ENCODE data around the gene AK4.
"Not testable (repeated sequence)": the region's sequence is repeated elsewhere in the genome, so short reads cannot be mapped to it uniquely, and the experiment has no call there.

DNA sequence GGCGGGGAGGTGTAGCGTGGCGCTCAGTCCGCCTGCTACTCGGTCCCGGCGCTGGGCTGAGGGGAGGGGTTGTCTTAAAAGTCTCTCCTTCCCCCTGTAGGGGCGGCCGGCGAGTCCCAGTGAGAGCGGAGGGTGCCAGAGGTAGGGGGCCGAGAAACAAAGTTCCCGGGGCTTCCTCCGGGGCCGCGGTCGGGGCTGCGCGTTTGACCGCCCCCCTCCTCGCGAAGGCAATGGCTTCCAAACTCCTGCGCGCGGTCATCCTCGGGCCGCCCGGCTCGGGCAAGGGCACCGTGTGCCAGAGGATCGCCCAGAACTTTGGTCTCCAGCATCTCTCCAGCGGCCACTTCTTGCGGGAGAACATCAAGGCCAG, at the start of gene AK4:
- TF ChIP-seq, protein P1, sequence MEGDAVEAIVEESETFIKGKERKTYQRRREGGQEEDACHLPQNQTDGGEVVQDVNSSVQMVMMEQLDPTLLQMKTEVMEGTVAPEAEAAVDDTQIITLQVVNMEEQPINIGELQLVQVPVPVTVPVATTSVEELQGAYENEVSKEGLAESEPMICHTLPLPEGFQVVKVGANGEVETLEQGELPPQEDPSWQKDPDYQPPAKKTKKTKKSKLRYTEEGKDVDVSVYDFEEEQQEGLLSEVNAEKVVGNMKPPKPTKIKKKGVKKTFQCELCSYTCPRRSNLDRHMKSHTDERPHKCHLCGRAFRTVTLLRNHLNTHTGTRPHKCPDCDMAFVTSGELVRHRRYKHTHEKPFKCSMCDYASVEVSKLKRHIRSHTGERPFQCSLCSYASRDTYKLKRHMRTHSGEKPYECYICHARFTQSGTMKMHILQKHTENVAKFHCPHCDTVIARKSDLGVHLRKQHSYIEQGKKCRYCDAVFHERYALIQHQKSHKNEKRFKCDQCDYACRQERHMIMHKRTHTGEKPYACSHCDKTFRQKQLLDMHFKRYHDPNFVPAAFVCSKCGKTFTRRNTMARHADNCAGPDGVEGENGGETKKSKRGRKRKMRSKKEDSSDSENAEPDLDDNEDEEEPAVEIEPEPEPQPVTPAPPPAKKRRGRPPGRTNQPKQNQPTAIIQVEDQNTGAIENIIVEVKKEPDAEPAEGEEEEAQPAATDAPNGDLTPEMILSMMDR (IDR thresholded peaks at IDR 0.05) = not testable (repeated sequence)
- TF ChIP-seq POLR2A, POLR2AphosphoS5 (IDR thresholded peaks at IDR 0.05): not testable (repeated sequence)
